NCI-H1048 (cell line): ENCODE results near the gene CCDC157.

Experiments used
- DNase-seq: peaks from one replicate; lab custom pipeline; 2025; lab: John Stamatoyannopoulos, UW

The CCDC157 gene

DNA sequence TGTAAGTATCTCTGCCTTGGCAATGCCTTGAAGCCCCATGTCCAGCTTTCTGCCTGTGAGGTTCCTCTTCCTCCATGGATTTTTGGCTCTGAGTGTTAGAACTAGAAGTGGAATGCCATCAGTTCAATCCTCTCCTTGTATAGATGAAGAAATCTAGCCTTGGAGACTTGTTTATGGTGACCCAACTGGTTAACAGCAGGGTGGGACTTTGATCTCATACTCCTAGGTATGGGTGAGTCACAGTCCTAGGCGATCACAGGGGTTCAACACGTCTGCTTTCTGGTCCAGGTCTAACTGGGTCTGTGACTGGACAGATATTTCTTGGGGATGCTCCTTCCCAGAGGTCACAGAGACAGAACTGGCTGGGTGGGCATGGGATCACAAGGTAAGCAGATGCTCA lies 59.6 kb downstream of the CCDC157 start:
- DNase-seq = no peak

- no peak for DNase-seq
Measured at GRCh38 chr22:30416837-30417236, 60.0 kb downstream of the CCDC157 start.

- DNase-seq = no peak
Measured at GRCh38 chr22:30420347-30421125, 63.7 kb downstream of the CCDC157 start.

- DNase-seq = no peak
Measured at GRCh38 chr22:30421695-30422480, 65.1 kb downstream of the CCDC157 start.

DNA sequence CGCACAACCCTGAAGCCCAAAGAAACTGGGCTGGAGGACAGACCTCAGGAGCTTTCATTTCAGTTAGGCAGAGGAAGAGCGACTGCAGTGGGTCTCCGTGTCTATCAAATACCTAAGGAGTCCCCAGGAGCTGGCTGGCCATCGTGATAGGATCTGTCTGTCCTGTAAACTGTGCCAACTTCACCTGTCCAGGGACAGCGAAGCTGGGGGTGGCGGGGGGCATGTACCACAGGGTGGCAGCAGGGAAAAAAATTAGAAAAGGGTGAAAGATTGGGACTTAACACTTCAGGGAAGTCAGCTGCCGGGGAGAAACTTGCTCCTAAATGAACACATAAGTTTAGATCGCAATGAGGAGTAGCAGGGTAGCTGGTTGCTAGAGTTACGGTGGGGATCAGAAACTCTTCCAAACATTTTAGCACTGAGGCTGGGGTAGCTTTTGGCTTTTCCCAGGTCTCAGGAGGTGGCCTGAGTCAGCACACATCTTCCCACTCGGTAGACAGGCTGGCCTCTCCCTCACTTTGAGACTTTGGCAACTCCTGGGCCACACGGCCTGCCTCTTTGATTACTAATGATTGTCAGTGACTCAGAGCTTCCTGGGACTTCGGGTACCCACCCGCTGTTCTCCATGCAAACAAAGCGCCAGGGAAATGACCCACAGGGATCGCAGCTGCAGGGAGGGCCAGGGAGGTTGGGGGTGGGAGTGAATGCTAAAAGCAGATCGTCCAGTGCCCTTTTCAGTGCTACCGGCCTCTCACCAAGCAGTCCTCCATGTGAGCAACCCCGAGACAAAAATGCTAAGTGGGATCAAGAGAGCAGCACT lies 65.9 kb downstream of the CCDC157 start:
- DNase-seq = no peak

DNA sequence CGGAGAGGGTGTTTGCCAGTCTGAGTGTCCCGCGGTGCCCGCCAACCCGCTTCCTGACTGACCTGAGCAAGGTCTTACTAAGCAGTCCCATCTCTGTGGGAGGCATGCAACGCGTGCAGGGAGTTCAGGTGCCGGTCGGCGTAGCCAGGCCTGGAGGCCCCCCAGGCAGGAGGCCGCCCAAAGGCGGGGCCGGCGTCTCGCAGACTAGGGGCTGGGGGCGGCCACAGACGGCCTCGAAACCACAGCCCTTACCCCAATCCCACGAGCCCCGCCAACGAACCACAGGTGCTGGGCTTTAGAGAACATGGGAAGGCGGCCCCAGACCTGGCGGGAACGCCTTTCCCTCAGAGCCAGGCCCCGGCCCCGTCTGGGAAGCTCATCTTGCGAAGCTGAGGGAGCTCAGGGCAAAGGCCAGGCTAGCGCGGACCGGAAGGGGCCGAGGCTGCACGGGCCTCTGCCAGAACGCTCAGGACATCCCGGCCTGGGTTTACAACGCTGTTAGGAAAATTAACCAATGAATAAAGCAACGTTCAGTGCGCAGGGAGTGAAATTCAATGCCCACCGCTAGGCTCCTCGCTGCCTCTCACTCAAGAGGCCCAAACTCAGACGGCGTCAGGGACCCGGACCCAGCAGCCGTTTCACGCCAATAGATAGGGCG lies 66.6 kb downstream of the CCDC157 start:
- no peak for DNase-seq

DNA sequence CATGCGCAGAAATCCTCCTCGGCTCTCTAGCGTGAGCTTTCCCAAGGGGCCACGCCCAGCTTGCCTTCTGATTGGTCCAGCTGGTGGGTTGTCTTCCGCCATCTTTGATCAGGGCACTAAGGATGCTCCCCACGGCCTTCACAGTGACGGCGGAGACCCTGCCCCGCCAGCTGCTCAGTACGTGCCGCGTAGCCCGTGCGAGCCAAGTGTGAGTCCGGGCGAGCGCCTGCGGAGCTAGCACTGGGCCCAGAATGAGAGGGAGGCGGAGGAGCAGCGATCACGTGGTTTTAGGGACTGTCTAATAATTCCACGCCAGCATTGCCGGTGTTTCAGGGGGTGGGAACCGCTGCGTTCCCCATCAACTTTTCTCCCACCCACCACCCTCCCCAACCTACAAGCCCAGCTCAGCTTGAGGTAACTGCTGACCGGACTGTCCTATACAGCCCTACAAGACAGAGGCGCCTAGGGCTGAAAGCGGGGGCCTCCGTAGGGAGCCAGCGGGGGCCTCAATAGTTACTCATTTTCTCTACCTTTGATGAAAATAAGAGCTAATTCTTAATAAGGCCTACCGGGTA lies 67.2 kb downstream of the CCDC157 start:
- DNase-seq = peak; percentile 98

DNA sequence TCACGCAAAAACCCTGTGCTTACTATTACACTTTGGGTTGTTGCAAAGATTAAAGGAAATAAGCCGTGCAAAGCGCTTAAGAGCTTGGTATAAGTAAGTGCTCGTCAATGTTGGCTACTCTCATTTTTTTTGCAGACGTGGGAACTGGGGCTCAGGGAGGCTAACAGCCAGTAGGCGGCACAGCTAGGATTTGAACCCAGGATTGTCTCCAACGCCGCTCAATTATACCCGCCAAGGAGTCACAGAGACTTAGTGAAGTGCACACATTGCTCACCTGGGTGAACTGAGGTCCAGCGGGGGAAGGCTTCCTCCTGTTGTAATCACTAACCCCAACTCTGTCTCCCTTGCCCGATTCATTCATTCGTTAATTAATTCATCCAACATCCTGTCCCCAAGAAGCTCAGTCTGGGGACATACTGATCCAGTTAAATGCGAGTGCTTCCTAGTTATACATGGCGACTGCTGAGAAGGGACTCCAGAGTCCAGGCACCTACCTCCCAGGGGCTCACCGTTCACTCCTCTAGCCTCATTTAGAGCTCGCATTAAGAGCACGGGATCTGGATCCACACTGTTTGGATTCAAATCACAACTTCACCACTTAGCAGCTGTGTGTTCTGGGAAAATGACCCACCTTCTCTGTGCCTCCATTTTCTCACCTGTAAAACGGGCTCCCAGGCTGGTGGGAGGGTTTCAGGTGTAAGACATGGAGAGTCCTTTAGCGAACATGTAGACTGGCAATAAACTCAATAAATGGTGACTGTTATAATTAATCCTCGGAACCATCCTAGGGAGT lies 67.9 kb downstream of the CCDC157 start:
- no peak for DNase-seq

DNA sequence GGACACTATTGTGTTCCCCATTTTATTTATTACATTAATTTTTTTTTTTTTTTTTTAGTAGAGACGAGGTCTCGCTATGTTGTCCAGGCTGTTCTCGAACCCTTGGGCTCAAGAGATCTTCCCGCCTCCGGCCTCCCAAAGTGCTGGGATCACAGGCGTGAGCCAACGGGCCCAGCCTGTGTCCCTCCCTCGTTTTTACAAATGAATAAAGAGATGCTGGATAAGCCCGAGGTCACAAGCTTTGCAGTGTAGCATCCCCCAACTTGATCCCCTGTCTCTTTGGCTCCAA lies 68.5 kb downstream of the CCDC157 start:
- no peak for DNase-seq

- peak; percentile 29 for DNase-seq
Measured at GRCh38 chr22:30425616-30426387, 69.0 kb downstream of the CCDC157 start, which contains the start of gene MTFP1. MTFP1 (plus strand) TSS chr22:30425768; CDS start chr22:30425880, 112 bp downstream.
